G401 (cell line): ENCODE results near the gene ULK3. TPM values are rescaled to one million over a fixed set of nuclear protein-coding genes. Genes with fewer than 3 reads are reported as not detected.
"Not testable (repeated sequence)": the region's sequence is repeated elsewhere in the genome, so short reads cannot be mapped to it uniquely, and the experiment has no call there.

Experiments used
- DNase-seq: peaks from one replicate; pipeline ENCODE4 v3.0.0-alpha.2; 2015; ENCODE audit warnings: low spot score
- in situ Hi-C: cut with HindIII; loops from 2 replicates; pipeline ENCODE4 v1.10.0; 2016; ENCODE audit warnings: low sequenced_read_pairs, mixed read lengths
- total RNA-seq: library from RNA; depleted of rRNA; stranded (reverse); fragments of >200 nt; shearing (Covaris generic); gene quantifications from 2 replicates; pipeline ENCODE4 v1.2.3, GENCODE V29; 2014; rRNA removed

Gene ULK3, protein sequence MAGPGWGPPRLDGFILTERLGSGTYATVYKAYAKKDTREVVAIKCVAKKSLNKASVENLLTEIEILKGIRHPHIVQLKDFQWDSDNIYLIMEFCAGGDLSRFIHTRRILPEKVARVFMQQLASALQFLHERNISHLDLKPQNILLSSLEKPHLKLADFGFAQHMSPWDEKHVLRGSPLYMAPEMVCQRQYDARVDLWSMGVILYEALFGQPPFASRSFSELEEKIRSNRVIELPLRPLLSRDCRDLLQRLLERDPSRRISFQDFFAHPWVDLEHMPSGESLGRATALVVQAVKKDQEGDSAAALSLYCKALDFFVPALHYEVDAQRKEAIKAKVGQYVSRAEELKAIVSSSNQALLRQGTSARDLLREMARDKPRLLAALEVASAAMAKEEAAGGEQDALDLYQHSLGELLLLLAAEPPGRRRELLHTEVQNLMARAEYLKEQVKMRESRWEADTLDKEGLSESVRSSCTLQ
- total RNA-seq: 32.1 and 40.9 TPM in 2 replicates

DNA sequence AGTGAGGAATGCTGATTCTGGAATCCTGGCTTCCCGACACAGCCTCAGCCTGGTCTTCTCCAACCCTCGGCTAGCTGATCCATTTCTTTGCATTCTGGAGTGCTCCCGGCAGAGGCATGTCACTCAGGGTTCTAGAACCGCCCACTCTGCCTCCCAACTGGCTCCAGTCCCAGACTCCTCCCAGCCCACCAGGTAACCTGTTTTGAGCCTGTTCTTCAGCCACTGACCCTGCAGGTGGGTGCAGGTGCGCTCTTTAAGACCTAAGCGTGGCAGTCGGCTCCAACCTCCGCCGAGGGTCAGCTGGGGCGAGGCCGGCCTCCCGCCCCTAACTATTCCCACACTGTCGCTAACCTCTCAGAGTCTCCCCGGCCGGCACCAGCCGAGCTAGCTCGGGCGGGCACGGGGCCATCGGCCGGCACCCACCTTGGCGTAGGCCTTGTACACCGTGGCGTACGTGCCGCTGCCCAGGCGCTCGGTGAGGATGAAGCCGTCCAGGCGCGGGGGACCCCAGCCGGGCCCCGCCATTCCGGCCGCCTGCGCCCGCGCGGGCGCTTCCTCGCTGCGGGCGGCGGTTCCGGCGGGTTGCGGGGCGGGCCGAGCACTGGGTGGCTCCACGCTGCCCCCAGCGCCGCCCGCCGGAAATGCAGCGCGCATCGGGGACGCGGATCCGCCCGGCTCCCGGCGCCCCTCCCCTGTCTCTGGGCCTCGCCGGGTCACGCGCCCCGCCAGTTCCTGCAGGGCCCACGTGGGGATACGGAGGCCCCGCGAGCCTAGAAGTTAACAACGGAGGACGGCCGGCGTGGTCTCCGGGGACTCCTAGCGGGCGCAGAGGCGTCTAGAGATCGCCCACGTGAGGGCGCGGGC lies at the start of gene ULK3:
ULK3 (minus strand) TSS at position 576 of the 864 bp plus-strand sequence; CDS start at position 525, 51 bp downstream.
- in situ Hi-C loops: loop anchor here (5.0 kb wide), 1 partner anchor 76 kb away; no protein-coding TSS in a partner anchor
- peak; percentile 91 for DNase-seq

DNA sequence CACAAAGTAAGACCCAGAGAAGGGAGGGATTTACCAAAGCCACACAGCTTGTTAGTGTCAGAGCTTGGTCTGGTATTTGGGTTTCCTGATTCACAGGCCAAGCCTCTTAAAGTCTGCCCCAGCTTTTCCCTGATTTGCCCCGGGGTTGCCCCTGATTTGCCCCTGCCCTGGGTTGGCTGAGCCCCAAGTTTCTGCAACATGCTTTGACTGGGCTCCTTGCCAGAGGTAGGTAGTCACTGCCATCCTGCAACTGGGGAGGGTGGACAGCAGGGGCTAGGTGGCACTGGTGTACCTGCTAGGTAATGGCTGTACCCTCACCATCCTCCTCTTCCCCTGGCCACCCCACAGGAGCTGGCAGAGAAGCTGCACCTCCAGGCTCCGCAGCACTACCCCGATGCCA lies 49.4 kb upstream of the ULK3 start:
- no peak for DNase-seq
- in situ Hi-C loops: no loop called here

DNA sequence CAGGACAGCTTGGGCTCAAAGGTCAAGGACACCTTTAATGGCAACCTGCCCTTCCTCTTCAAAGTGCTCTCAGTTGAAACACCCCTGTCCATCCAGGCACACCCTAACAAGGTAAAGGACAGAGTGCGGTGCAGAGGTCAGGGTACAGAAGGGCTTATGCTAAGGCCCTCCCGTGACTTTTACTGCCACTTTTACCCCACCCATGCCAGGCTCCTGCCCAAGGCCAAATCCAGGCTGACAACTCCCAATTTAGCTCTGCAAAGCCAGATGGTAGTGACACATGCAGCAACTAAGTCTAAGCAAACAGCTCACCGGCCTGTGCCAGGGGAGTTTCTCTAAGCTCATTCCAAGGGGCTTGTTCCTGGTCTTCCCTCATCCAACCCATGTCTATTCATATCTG lies 48.5 kb upstream of the ULK3 start:
- DNase-seq: no peak
- in situ Hi-C loops: no loop called here

DNA sequence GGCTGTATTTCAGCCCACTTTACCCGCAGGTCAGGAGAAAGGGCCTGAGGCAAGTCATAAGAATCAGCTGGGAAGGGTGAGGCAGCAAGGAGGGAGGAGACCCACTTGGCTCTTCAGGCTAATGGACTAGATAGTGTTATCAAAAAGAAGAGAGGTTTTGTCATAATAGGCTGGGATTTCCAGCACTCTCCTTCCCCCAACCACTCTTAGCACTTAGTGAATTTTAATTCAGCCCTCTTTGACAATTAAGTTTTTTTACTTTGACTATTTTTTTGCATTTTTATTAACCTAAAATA lies 47.7 kb upstream of the ULK3 start:
- in situ Hi-C loops: no loop called here

DNA sequence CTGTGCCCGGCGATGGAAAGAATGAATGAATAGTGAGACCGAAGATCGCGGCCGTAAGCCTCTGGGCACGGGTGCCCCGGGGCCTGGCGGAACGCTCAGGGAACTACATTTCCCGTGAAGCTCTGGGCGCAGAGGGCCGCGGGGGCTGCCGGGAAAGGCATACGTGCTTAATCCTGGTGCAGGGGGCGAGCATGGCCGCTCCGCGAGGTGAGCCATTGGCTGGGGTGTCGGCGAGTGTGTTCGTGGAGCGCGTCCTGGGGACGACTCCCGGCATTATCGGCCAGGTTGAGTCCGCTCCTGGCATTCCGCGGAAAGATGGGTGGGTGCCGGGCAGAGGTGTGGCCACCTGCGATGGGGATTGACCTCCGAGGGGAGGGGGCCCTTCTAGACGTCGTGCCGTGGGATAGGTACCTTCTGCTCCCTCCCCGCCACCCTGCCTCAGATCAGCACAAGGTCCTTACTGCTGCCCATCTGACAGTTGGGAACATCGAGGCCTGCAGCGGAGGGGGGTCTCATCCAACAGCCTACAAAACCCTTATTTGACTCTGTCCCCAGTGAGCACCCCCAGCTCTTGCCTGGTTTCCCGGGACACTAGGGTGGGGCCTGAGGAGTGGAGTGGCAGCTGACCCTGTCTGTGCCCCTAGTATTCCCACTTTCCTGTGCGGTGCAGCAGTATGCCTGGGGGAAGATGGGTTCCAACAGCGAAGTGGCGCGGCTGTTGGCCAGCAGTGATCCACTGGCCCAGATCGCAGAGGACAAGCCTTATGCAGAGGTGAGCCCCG lies 47.1 kb upstream of the ULK3 start, which contains the start of gene MPI:
MPI (plus strand) TSS at position 160 of the 782 bp plus-strand sequence; CDS start at position 192, 32 bp downstream.
- in situ Hi-C loops: no loop called here
- DNase-seq: peak; percentile 90

More for the DNA sequence above, 47.7 kb upstream of the ULK3 start:
- DNase-seq: no peak

DNA sequence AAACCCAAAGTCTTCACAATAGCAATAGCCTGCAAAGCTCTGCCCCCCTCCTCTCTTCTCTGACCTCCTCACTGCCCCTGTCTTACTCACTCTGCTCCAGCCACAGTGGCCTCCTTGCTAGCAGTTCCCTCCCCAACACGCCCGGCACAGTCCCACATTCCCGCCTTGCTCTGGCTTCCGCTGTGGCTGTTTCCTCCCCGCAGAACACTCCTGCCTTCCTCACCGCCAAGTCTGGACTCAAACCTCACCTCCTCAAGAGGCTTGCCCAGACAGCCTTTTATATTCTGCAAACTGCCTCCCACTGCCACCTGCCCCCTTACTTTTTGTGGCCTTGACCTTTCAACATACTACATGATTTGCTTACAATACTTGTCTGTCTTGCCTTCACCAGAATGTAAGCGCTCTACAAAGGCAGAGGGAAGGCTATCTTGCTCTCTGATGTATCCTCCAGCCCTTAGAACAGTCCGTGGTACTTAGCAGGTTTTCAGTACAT lies 46.5 kb upstream of the ULK3 start:
- in situ Hi-C loops: no loop called here
- DNase-seq: peak; percentile 76

DNA sequence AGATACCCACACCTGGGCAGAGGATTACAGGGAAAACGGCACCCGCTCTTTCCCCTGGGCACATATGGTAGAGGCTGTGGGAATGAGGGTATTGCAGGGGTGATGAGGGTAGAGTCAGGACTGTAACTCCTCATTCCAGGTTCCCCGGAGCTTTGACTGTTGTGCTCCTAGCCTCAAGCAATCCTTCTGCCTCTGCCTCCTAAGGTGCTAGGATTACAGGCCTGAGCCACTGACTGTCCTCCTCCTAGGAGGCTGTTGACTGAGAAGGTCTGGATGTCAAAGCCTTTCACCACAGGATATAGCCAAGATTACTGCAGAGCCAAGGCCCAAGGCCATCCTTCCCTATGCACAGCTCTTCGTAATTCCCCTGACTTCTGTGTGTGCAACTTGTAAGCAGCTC lies 45.8 kb upstream of the ULK3 start:
- DNase-seq: no peak
- in situ Hi-C loops: no loop called here

DNA sequence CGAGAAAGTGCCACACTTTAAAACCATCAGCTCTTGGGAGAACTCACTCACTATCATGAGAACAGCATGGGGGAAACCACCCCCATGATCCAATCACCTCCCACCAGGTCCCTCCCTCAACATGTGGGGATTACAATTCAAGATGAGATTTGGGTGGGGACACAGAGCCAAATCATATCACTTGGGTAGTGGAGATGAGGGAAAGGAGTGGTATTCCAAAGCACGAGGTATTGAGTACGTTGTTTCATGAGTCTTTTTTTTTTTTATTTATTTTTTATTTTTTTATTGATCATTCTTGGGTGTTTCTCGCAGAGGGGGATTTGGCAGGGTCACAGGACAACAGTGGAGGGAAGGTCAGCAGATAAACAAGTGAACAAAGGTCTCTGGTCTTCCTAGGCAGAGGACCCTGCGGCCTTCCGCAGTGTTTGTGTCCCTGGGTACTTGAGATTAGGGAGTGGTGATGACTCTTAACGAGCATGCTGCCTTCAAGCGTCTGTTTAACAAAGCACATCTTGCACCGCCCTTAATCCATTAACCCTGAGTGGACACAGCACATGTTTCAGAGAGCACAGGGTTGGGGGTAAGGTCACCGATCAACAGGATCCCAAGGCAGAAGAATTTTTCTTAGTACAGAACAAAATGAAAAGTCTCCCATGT lies 44.7 kb upstream of the ULK3 start:
- in situ Hi-C loops, DNase-seq: not testable (repeated sequence)

DNA sequence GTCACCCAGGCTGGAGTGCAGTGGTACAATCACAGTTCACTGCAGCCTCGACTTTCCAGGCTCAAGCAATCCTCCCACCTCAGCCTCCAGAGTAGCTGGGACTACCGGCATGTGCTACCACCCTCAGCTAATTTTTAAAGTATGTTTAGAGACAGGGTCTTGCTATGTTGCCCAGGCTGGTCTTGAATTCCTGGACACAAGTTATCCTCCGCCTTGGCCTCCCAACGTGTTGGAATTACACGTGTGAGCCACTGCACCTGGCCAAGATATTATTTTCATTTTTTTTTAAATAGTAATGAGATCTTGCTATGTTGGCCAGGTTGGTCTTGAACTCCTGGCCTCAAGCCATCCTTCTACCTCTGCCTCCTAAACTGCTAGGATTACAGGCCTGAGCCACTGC lies 42.5 kb upstream of the ULK3 start:
- in situ Hi-C loops: no loop called here

DNA sequence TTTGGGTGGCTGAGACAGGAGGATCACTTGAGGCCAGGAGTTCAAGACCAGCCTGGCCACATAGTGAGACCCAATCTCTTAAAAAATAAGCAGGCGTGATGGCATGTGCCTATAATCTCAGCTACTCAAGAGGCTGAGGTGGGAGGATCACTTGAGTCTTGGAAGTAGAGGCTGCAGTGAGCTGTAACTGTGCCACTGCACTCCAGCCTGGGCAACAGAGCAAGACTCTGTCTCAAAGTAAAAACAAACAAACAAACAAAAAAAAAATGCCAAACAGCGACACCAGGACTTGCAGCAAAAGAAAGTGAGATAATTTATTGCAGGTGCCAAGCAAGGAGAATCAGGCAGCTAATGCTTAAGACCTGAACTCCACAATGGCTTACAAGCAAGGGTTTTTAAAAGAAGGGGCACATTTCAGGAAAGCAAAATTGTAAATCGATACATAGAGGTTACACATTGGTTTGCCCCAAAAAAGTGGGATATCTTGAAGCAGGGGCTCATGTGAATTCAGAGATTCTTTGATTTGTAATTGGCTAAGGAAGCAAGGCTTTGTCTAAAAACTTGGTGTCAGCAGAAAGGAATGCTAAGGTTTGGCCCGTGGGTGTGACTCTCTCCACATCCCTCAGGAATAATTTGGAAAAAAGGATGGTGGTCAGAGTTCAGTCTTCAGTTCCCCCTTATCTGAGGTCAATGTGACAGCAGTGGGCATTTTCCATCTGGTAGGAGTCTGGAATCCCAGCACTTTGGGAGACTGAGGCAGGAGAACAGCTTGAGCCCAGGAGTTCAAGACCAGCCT lies 41.7 kb upstream of the ULK3 start:
- in situ Hi-C loops: no loop called here
- no peak for DNase-seq

More for the DNA sequence above, 42.5 kb upstream of the ULK3 start:
- DNase-seq: no peak

DNA sequence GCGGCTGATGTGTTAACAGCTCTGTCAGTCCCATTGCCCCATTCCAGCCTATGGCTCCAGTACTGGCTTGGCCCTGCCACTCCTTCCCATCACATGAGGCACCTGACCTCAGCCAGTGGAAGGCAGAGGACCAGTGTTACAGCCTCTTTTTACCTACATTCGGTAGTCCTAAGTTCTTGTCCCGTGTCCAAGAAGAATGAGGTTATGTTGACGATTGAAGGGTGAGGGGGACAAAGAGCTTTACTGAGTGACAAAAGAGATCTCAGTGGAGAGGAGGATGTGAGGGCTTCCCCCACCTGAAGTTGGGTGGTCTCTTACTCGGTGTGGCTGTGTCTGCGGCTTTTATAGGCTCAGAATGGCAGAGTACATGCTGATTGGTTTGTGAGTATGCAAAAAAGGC lies 39.6 kb upstream of the ULK3 start:
- no peak for DNase-seq
- in situ Hi-C loops: no loop called here

DNA sequence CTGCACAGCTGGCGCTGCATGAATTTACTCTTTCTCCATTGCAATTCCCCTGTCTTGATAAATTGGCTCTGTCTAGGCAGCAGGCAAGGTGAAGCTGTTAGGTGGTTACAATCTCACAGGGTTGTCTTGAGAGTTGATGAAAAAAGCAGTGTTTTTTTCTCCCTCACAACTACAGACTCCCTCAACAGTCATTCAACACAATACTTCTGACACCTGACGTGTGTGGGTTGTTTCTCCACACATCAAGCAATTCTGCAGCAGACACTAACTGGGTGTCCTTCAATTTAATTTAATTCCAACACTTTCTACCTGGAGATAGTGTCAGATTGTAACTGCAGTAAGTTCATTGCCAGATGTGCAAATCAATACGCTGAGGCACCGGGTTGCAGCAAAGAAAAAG lies 35.3 kb upstream of the ULK3 start:
- in situ Hi-C loops: no loop called here
- DNase-seq: no peak

DNA sequence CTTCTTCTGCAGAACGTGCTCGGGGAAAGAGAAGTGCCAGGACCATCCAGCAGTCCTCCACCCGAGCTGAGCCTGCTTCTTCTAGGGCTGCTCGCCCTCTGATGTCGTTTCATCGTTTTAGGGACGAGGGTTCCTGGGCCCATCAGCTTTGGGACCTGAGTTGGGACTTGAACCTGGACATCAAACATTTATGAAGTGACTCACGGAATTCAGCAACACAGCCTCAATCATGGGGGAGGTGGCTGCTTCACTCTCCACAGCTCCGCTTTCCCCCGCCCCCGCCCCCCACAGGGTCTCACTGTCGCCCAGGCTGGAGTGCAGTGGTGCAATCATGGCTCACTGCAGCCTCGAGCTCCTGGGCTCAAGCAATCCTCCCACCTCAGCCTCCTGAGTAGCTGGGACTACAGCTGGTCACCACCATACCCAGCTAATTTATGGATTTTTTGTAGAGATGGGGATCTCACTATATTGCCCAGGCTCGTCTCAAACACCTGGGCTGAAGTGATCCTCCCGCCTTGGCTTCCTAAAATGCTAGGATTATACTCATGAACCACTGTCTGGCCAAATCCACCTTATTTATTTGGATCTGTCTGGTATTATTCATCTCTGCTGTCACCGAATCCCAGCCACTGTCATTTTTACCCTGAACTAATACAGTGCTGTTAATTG lies 30.9 kb upstream of the ULK3 start:
- DNase-seq: no peak
- in situ Hi-C loops: no loop called here

DNA sequence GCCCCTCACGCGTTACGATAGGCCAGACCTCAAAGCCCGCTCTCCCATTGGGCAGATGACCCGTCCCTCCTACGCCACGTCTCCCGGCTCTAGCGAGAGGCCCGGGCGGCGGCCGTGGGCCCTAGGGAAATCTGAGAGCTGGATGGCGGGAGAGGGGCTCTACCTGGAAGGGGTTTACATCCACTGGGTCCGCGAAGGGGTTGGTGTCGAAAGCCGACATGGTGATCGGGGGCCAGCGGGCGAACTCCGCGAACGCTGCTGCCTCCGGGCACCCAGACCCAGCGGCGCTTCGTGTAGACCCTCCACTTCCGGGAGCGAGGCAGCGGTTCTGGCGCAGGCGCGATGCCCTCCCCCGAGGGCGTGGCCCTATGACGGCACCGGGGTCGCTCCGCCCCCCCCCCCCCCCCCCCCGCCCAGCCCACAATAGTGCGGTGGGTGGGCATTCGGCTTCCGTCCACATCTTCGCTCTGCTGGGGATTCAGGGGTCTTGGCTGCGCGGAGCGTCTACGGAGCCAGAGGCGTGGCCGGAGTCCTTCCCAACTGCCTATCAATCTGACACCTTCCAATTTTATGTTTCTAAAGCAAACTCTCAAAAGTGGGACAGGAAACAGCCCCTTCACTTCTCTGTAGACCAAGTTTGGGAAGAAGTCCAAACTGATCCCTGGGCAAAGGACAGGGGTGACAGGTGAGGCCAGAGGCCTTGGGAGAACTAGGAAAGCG lies 30.2 kb upstream of the ULK3 start, which contains the start of gene SCAMP2:
SCAMP2 (minus strand) TSS at position 330 of the 720 bp plus-strand sequence; CDS start at position 220, 110 bp downstream.
- in situ Hi-C loops: no loop called here
- peak; percentile 97 for DNase-seq

DNA sequence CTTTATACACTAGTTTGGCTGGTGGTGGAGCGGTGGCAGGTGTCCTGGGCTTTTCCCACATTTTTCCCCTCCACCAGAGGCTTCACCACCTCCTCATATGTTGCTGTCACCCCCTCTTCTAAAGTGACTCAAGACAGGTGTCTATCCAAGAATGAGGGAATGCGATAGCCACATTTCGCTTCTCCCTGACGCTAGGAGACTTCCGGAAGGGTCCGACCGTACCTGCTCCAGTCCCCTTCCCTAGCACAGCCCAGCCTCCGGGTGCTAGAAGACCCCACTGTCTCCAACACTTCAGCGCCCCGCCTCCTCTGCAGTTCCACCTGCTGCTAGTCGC lies 29.7 kb upstream of the ULK3 start:
- no peak for DNase-seq
- in situ Hi-C loops: no loop called here

DNA sequence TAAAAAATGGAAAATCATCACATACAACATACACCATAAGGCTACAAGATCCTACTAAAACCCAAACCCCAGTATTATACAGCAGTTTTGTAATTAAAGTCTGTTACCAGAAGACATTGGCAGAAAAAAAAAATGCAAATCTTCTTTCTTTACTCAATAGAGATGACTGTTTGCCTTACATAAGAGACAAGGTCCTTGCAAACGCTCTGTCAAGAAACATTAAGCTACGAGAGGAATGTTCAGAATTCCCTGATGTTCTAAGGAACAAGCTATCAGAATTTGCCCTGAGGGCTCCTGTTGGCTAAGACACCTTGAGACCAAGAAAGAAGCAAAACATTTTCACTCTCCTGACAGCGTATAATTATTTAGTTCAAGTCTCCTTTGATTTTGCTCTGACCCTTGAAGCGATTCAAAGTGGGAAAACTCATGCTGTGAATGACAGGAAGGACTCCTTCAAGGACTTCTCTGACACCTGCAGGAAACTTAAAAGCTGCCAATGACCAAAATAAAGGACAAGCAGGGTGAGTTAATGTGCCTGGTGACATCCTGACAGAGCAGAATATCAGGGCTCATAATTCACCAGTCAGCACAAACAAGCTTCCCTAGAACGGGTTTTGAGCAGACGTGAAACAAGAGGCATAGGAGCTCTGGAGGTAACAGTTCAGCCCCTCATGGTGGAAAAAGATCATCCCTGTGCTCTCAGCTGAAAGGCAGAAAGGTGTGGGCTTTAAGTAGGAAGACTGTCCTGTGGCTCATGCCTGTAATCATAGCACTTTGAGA lies 27.7 kb upstream of the ULK3 start:
- in situ Hi-C loops: no loop called here
- DNase-seq: no peak
